Measurements from ENCODE around the gene GULP1. TPM values are rescaled to one million over a fixed set of nuclear protein-coding genes. Genes with fewer than 3 reads are reported as not detected.
A peak's percentile ranks its signal among the peaks of the same experiment; 100 is the strongest.

GULP1 gene
- total and polyA plus RNA-seq, 2 of the 4 experiments (the other 2 are of a cell fraction) = 24.4 to 40.1 TPM

DNA sequence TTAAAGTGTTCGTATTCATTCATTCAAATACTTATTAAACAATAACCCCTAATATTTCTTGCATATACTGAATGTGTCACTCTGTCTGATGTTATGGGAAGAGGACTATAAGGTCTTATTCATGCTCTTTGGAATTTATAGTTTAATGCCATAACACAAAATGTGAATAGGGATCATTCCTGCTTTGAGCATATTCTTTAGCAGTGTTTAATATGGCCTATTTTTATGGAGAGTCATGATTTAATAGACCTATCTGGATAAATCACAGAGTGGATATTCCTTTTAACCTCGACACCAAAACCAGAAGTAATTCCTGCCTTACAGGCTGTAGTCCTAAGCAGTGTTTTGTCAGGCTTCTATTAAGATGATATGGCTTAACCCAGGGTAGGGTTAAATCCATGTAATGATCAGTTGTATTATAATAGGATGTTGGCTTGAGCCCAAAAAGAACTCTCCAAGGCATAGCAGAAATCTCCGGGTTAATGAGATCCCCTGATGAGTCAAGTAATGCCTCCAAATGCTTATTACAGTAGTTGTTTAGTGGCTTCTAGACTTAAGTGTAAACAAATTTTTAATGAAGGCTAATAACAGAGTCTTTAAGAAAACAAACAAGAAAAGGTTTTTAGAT, 54.3 kb downstream of the GULP1 start:
- no peak overlapping the region for H2AK5ac ChIP-seq (ENCODE audit: low read depth, low read length)
- no peak overlapping the region for H2BK15ac ChIP-seq (ENCODE audit: low read depth, low read length)
- H4K20me1 ChIP-seq (ENCODE audit: insufficient read depth, low read length) = no peaks in the 10 kb centered on the region
- H4K91ac ChIP-seq (ENCODE audit: insufficient read depth, low read depth, low read length) = no peak overlapping the region
- no peak overlapping the region for H3K4me2 ChIP-seq (ENCODE audit: low read depth, low read length)
- POLR2A ChIA-PET (ENCODE audit: unreplicated experiment) = no interaction called here
- intact Hi-C loops (cut with micrococcal nuclease) = no loop called here
- no peak overlapping the region for H2BK120ac ChIP-seq (ENCODE audit: low read depth, low read length)
- H3K36me3 ChIP-seq (ENCODE audit: control insufficient read depth, insufficient read depth, low read length) = no peaks in the 10 kb centered on the region
- DNase-seq (peak; percentile 33), ATAC-seq (ENCODE audit: low read depth) (peak; percentile 46)
- no peak overlapping the region for H2AK9ac ChIP-seq (replicated peaks; ENCODE audit: low read depth, low read length, poor library complexity)
- H3K27ac ChIP-seq (ENCODE audit: insufficient read depth, low read length) = no peak overlapping the region
- H4K5ac ChIP-seq (ENCODE audit: low read depth, low read length) = no peak overlapping the region
- H3K18ac ChIP-seq (ENCODE audit: low read depth, low read length) = no peak overlapping the region
- H3K23ac ChIP-seq (ENCODE audit: low read depth, low read length) = no peak overlapping the region
- no peaks in the 10 kb centered on the region for H3K9me1 ChIP-seq (ENCODE audit: insufficient read depth, low read length)
- BruUV-seq (replicated peaks) = no TSS peak
- CTCF ChIA-PET = no interaction called here
- H3K56ac ChIP-seq (ENCODE audit: extremely low read depth, insufficient read depth, low read length) = no peak overlapping the region
- H3K4me1 ChIP-seq (ENCODE audit: control insufficient read depth, insufficient read depth, low read length) = peaks cover 7% of the 10 kb centered on the region; the same call in 1 of the 2 replicates
- no peak overlapping the region for H4K8ac ChIP-seq (ENCODE audit: low read depth in 2 of 2, low read length in 2 of 2)
- no peak overlapping the region for H3K4me3 ChIP-seq (ENCODE audit: insufficient read depth, low read depth, low read length)
- in situ Hi-C loops (cut with MboI; ENCODE audit: low sequenced_read_pairs) = no loop called here
- no peak overlapping the region for H3K9ac ChIP-seq (ENCODE audit: low read depth, low read length)
- no peaks in the 10 kb centered on the region for H3K27me3 ChIP-seq (ENCODE audit: control insufficient read depth, insufficient read depth, low read length)
- no peak overlapping the region for H3K4ac ChIP-seq (ENCODE audit: low read depth, low read length)
- peaks cover 8 to 41% of the 10 kb centered on the region in 2 experiments for H3K79me1 ChIP-seq (ENCODE audit: low read depth in 1 of 2, low read length in 2 of 2)
- H2BK20ac ChIP-seq (ENCODE audit: low read depth, low read length) = no peak overlapping the region
- no CpG with 5 or more reads among the region's 3 CpGs for WGBS, 2 experiments (ENCODE audit: extremely low coverage in 2 of 2, insufficient read length in 1 of 2)
- H2BK5ac ChIP-seq (ENCODE audit: low read depth, low read length, poor library complexity, severe bottlenecking) = peak overlapping the region; percentile 20
- H2AFZ ChIP-seq (replicated peaks; ENCODE audit: low read length, poor library complexity) = no peak overlapping the region
- TF ChIP-seq, protein P1, sequence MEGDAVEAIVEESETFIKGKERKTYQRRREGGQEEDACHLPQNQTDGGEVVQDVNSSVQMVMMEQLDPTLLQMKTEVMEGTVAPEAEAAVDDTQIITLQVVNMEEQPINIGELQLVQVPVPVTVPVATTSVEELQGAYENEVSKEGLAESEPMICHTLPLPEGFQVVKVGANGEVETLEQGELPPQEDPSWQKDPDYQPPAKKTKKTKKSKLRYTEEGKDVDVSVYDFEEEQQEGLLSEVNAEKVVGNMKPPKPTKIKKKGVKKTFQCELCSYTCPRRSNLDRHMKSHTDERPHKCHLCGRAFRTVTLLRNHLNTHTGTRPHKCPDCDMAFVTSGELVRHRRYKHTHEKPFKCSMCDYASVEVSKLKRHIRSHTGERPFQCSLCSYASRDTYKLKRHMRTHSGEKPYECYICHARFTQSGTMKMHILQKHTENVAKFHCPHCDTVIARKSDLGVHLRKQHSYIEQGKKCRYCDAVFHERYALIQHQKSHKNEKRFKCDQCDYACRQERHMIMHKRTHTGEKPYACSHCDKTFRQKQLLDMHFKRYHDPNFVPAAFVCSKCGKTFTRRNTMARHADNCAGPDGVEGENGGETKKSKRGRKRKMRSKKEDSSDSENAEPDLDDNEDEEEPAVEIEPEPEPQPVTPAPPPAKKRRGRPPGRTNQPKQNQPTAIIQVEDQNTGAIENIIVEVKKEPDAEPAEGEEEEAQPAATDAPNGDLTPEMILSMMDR (conservative IDR thresholded peaks at IDR 0.05; ENCODE audit: low read depth, low read length) = no peak
- TF ChIP-seq RFX5 (IDR thresholded peaks at IDR 0.05; ENCODE audit: low read depth, low read length) (no peak), FOS (IDR thresholded peaks at IDR 0.05; ENCODE audit: low read depth, low read length) (no peak)
- dilution Hi-C loops (cut with HindIII; ENCODE audit: low sequenced_read_pairs, unreplicated experiment) = no loop called here
- H3K9me3 ChIP-seq (ENCODE audit: control insufficient read depth, insufficient read depth, low read length) = no peaks in the 10 kb centered on the region
- H3K14ac ChIP-seq (replicated peaks; ENCODE audit: low read depth, low read length) = no peak overlapping the region
